H1 (cell line): Measurements from ENCODE around the gene BBX. TPM values are rescaled to one million over a fixed set of nuclear protein-coding genes. Genes with fewer than 3 reads are reported as not detected.

Experiments
- CTCF ChIA-PET: fragments of 300-600 bp; sonication (Branson Sonifier 250); formaldehyde crosslinking; loops from one replicate; lab custom pipeline; 2021; ENCODE audit not compliant: partially characterized antibody; lab: Charles Lee
- POLR2A ChIA-PET: fragments of 300-600 bp; sonication (Branson Sonifier 250); formaldehyde crosslinking; loops from one replicate; lab custom pipeline; 2021; ENCODE audit warnings: inconsistent platforms; ENCODE audit not compliant: partially characterized antibody; lab: Charles Lee
- DNase-seq, 2 experiments: peaks; one replicate each; pipeline versions ENCODE4 v3.0.0 to v3.0.0-alpha.2; 2010 to 2022; ENCODE audit warnings: low spot score in 2 of 2, low read depth in 1 of 2, mixed read lengths in 1 of 2
- FAIRE-seq: peaks from 2 replicates; lab custom pipeline; 2011; peaks lifted over from hg19 to GRCh38; lab: Jason Lieb, UNC
- H2AFZ ChIP-seq: 2 replicates; pipeline ENCODE4 v1.8.1; 2012; ENCODE audit warnings: low read length, inconsistent platforms
- H2AK5ac ChIP-seq: 2 replicates; pipeline ENCODE4 v1.6.1; 2013; ENCODE audit warnings: low read depth, low read length
- H2BK120ac ChIP-seq: replicated peaks from 2 replicates; pipeline ENCODE3; 2013; ENCODE audit warnings: low read depth, low read length, inconsistent platforms
- H2BK12ac ChIP-seq: 2 replicates; pipeline ENCODE4 v1.6.1; 2013; ENCODE audit warnings: low read depth, low read length
- H2BK15ac ChIP-seq: 2 replicates; pipeline ENCODE4 v1.6.1; 2013; ENCODE audit warnings: low read length
- H2BK20ac ChIP-seq: 2 replicates; pipeline ENCODE4 v1.6.1; 2013; ENCODE audit warnings: low read length
- H2BK5ac ChIP-seq: 2 replicates; pipeline ENCODE4 v1.6.1; 2013; ENCODE audit warnings: low read depth, low read length
- H3K14ac ChIP-seq: 2 replicates; pipeline ENCODE4 v1.6.1; 2013; ENCODE audit warnings: inconsistent platforms; ENCODE audit not compliant: insufficient read length
- H3K18ac ChIP-seq: 2 replicates; pipeline ENCODE4 v1.6.1; 2013; ENCODE audit warnings: low read length; ENCODE audit errors: extremely low read depth
- H3K23ac ChIP-seq: 2 replicates; pipeline ENCODE4 v1.6.1; 2013; ENCODE audit warnings: inconsistent platforms; ENCODE audit not compliant: insufficient read length
- H3K23me2 ChIP-seq: 2 replicates; pipeline ENCODE4 v1.6.1; 2013; ENCODE audit warnings: low read depth, low read length
- H3K27ac ChIP-seq: 2 replicates; pipeline ENCODE4 v1.6.1; 2011; ENCODE audit warnings: low read depth, low read length, inconsistent platforms
- H3K27me3 ChIP-seq, 4 experiments: replicated peaks in 1 of 4; 1 replicate in 1 of 4; 2 replicates in 3 of 4; pipeline versions ENCODE4 v1.6.1 to v1.8.1; 2011 to 2013; ENCODE audit warnings: low read length in 3 of 4, mild to moderate bottlenecking in 3 of 4, inconsistent platforms in 2 of 4, mixed read lengths in 2 of 4, moderate library complexity in 1 of 4; ENCODE audit not compliant: control insufficient read depth in 3 of 4, insufficient read depth in 3 of 4; ENCODE audit errors: extremely low read depth in 1 of 4
- H3K36me3 ChIP-seq, 4 experiments: 2 replicates each; pipeline versions ENCODE4 v1.6.1 to v1.8.1; 2011 to 2013; ENCODE audit warnings: mild to moderate bottlenecking in 4 of 4, low read length in 3 of 4, moderate library complexity in 2 of 4, control low read depth in 1 of 4, inconsistent platforms in 1 of 4; ENCODE audit not compliant: insufficient read depth in 4 of 4, control insufficient read depth in 2 of 4
- H3K4ac ChIP-seq: replicated peaks from 2 replicates; pipeline ENCODE3; 2013; ENCODE audit warnings: low read length, low read depth, mixed read lengths, inconsistent platforms; ENCODE audit not compliant: insufficient read length
- H3K4me1 ChIP-seq, 4 experiments: replicated peaks in 1 of 4; 1 replicate in 1 of 4; 2 replicates in 3 of 4; pipeline versions ENCODE4 v1.6.1 to v1.8.1; 2011 to 2013; ENCODE audit warnings: low read length in 3 of 4, inconsistent platforms in 2 of 4, mixed read lengths in 1 of 4; ENCODE audit not compliant: insufficient read depth in 4 of 4, control insufficient read depth in 3 of 4
- H3K4me2 ChIP-seq, 2 experiments: 2 replicates each; pipeline versions ENCODE4 v1.6.1 to v1.8.1; 2011 to 2013; ENCODE audit warnings: low read depth in 2 of 2, low read length in 2 of 2, control low read depth in 1 of 2, inconsistent platforms in 1 of 2, mild to moderate bottlenecking in 1 of 2; ENCODE audit not compliant: insufficient read depth in 1 of 2
- H3K4me3 ChIP-seq, 4 experiments: fragments of 200-600, 300-600 bp in 1 of 4; sonication (generic), shearing (Covaris generic), sonication (Bioruptor Twin) in 1 of 4; 2 replicates each; pipeline versions ENCODE4 v1.5.1 to v1.8.1; 2011 to 2016; ENCODE audit warnings: low read length in 4 of 4, low read depth in 3 of 4, control low read depth in 2 of 4, inconsistent platforms in 2 of 4, mild to moderate bottlenecking in 2 of 4, mixed read lengths in 1 of 4, moderate library complexity in 1 of 4; ENCODE audit not compliant: insufficient read depth in 2 of 4; ENCODE audit errors: extremely low read depth in 1 of 4
- H3K56ac ChIP-seq: replicated peaks from 2 replicates; pipeline ENCODE3; 2013; ENCODE audit warnings: low read depth, mild to moderate bottlenecking, mixed read lengths, low read length, inconsistent platforms; ENCODE audit not compliant: insufficient read length
- H3K79me1 ChIP-seq: 2 replicates; pipeline ENCODE4 v1.6.1; 2013; ENCODE audit warnings: low read depth, low read length, control low read depth
- H3K79me2 ChIP-seq, 2 experiments: 2 replicates each; pipeline versions ENCODE4 v1.6.1 to v1.8.1; 2012 to 2013; ENCODE audit warnings: low read length in 2 of 2, mild to moderate bottlenecking in 2 of 2, inconsistent platforms in 1 of 2; ENCODE audit not compliant: insufficient read depth in 2 of 2, control insufficient read depth in 1 of 2
- H3K9ac ChIP-seq, 4 experiments: replicated peaks in 1 of 4; 1 replicate in 1 of 4; 2 replicates in 3 of 4; pipeline versions ENCODE4 v1.6.1 to v1.8.1; 2011 to 2013; ENCODE audit warnings: low read depth in 3 of 4, low read length in 3 of 4, control low read depth in 2 of 4, mild to moderate bottlenecking in 2 of 4, moderate library complexity in 2 of 4, inconsistent platforms in 1 of 4; ENCODE audit errors: extremely low read depth in 1 of 4
- H3K9me3 ChIP-seq, 2 experiments: 2 replicates each; pipeline versions ENCODE4 v1.6.1 to v1.8.1; 2012 to 2013; ENCODE audit warnings: mild to moderate bottlenecking in 2 of 2, moderate library complexity in 2 of 2, control low read depth in 1 of 2, inconsistent platforms in 1 of 2, low read depth in 1 of 2, low read length in 1 of 2, mixed read lengths in 1 of 2; ENCODE audit not compliant: insufficient read depth in 2 of 2
- H4K20me1 ChIP-seq, 2 experiments: replicated peaks in 1 of 2; 2 replicates each; pipeline versions ENCODE3 to v1.8.1; 2011 to 2013; ENCODE audit warnings: inconsistent platforms in 2 of 2, low read length in 2 of 2, mild to moderate bottlenecking in 1 of 2; ENCODE audit not compliant: insufficient read depth in 2 of 2, control insufficient read depth in 1 of 2
- H4K5ac ChIP-seq: 2 replicates; pipeline ENCODE4 v1.6.1; 2013; ENCODE audit warnings: low read length, low read depth, mixed read lengths, inconsistent platforms; ENCODE audit not compliant: insufficient read length
- H4K8ac ChIP-seq: 2 replicates; pipeline ENCODE4 v1.8.0; 2013; ENCODE audit warnings: mild to moderate bottlenecking, moderate library complexity, low read length, inconsistent platforms; ENCODE audit not compliant: insufficient read depth; ENCODE audit errors: extremely low read depth
- H4K91ac ChIP-seq: replicated peaks from 2 replicates; pipeline ENCODE3; 2013; ENCODE audit warnings: low read length, mixed read lengths, inconsistent platforms; ENCODE audit not compliant: insufficient read length
- BRCA1 ChIP-seq: IDR thresholded peaks from 2 replicates; pipeline ENCODE4 v1.6.1; 2012; ENCODE audit warnings: low read depth, low read length, improper control_type of control experiment
- CBX8 ChIP-seq: fragments of 300-800, 300-1000 bp; sonication (generic); IDR thresholded peaks from 2 replicates; pipeline ENCODE4 v1.7.1; 2016; ENCODE audit warnings: low read depth, low read length, borderline replicate concordance
- CHD1 ChIP-seq: IDR thresholded peaks from 2 replicates; pipeline ENCODE4 v1.6.1; 2012; ENCODE audit warnings: low read depth, low read length, improper control_type of control experiment
- EGR1 ChIP-seq: IDR thresholded peaks from 2 replicates; pipeline ENCODE4 v1.6.1; 2011; ENCODE audit warnings: low read depth, low read length, borderline replicate concordance
- EP300 ChIP-seq, 2 experiments: IDR thresholded peaks; 1 replicate in 1 of 2; 2 replicates in 1 of 2; pipeline ENCODE4 v1.6.1; 2011 to 2012; ENCODE audit warnings: low read depth in 2 of 2, low read length in 2 of 2, mild to moderate bottlenecking in 2 of 2, borderline replicate concordance in 1 of 2, inconsistent platforms in 1 of 2, moderate library complexity in 1 of 2
- GABPA ChIP-seq: IDR thresholded peaks from 2 replicates; pipeline ENCODE4 v1.6.1; 2011; ENCODE audit warnings: mild to moderate bottlenecking, low read length, moderate library complexity, borderline replicate concordance; ENCODE audit not compliant: insufficient read depth
- JUND ChIP-seq: IDR thresholded peaks from 2 replicates; pipeline ENCODE4 v1.6.1; 2011; ENCODE audit warnings: mild to moderate bottlenecking, improper control_type of control experiment, low read length
- ZNF274 ChIP-seq: IDR thresholded peaks from 2 replicates; pipeline ENCODE4 v1.7.0; 2012; ENCODE audit warnings: low read length, borderline replicate concordance; ENCODE audit errors: extremely low read depth
- WGBS, 2 experiments: shearing (Covaris generic) in 1 of 2; methylation state at CpG; one replicate each; pipeline versions ENCODE4 v1.1.6 to v1.1.7; 2013 to 2015; ENCODE audit warnings: low lambda C conversion rate in 2 of 2, mixed read lengths in 2 of 2, inconsistent platforms in 1 of 2, low coverage in 1 of 2, missing lambda C conversion rate in 1 of 2; ENCODE audit not compliant: insufficient replicate concordance in 2 of 2, insufficient coverage in 1 of 2, insufficient read length in 1 of 2; ENCODE audit errors: extremely low coverage in 1 of 2, missing lambda C conversion rate in 1 of 2; 5-methylcytosine and 5-hydroxymethylcytosine counted together
- polyA plus RNA-seq, 7 experiments: library from polyadenylated mRNA; depleted of rRNA in 3 of 7; stranded (reverse) in 5 of 7; unstranded in 2 of 7; fragments of >200 nt in 5 of 7; fragments of 200-250 nt in 2 of 7; gene quantifications; 1 replicate in 5 of 7; 2 replicates in 1 of 7; 4 replicates in 1 of 7; pipeline versions ENCODE4 v1.2.1 to v1.2.3, GENCODE V29; 2011 to 2013; ENCODE audit warnings: missing spikeins in 2 of 7, mixed read lengths in 2 of 7
- total RNA-seq: library from RNA; stranded (reverse); fragmentation: NEBNext Ultra II Directional; extraction: Animal tissue kit (Norgen Biotek cat#: 25700); gene quantifications from 2 replicates; pipeline ENCODE4 v1.2.1, GENCODE V29; 2021
- TF ChIP-seq, protein P1 (sequence below): IDR thresholded peaks from 2 replicates; pipeline ENCODE4 v1.6.1; 2012; ENCODE audit warnings: inconsistent platforms
- TF ChIP-seq, protein P2 (sequence below): IDR thresholded peaks from 2 replicates; pipeline ENCODE4 v1.6.1; 2012; ENCODE audit warnings: low read length, inconsistent platforms

The BBX gene
- total and polyA plus RNA-seq, 2 of the 8 experiments (the other 6 are each of a cell fraction or from before 2014, with no cell fraction given): 11.0 to 42.5 TPM

DNA sequence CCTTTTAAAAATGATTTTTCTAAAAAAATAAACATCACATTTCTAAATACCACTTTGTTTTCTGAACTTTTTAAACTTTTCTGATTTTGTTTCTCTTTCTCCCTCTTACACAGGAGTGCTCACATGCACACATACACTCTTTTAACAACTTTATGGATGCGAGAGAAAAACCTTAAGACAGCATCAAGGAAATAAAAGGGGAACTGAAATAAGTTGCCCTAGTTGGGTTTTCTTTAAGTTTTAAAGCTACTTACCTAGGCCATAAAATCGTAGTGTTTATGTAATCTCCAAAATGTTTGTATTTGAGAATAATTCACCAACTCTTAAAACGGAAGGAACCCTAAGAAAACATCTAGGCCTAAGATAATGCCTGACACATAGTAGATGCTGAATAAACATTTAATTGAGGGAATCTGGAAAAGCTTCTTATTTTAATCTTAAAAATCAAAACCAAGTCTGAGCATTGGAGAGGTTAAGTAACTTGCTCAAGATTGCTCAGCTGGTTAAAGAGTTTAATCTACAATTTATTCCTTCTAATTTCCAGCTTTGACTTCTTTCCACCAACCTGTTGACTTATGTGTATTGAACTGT lies 1.2 kb upstream of the BBX start:
- Histone ChIP-seq H2BK15ac (no peak overlapping the region), H3K9ac (no peak overlapping the region), H3K4me1 (peaks cover 0 to 5% (median 3%) of the 10 kb centered on the region in 4 experiments; a peak in 4 of 7 replicates), H3K14ac (no peak overlapping the region), H3K23ac (no peak overlapping the region), H3K79me1 (no peaks in the 10 kb centered on the region), H4K20me1 (peaks cover 5% of the 10 kb centered on the region in 2 experiments), H3K4me2 (no peak overlapping the region; a peak in 1 of 4 replicates), H3K27ac (no peak overlapping the region), H2BK20ac (no peak overlapping the region), H3K18ac (no peak overlapping the region), H2BK12ac (no peak overlapping the region), H2BK5ac (no peak overlapping the region), H2BK120ac (no peak overlapping the region), H3K23me2 (peaks cover 17% of the 10 kb centered on the region), H3K36me3 (no peaks in the 10 kb centered on the region), H2AK5ac (no peak overlapping the region), H3K4ac (no peak overlapping the region), H4K5ac (no peak overlapping the region), H4K91ac (no peak overlapping the region), H3K56ac (no peak overlapping the region), H3K27me3 (peaks cover 0 to 7% (median 1%) of the 10 kb centered on the region in 4 experiments; a peak in 1 of 7 replicates), H4K8ac (no peak overlapping the region), H2AFZ (no peak overlapping the region), H3K4me3 (no peak overlapping the region), H3K9me3 (no peaks in the 10 kb centered on the region), H3K79me2 (peaks cover 0 to 14% of the 10 kb centered on the region in 2 experiments; a peak in 3 of 4 replicates)
- DNase-seq (no peak), FAIRE-seq (no peak)
- ChIA-PET CTCF (interaction anchor here (0.5 to 1.6 kb wide), 3 partner anchors 10 to 249 kb away, joined by 3 to 7 read pairs (median 3); no protein-coding TSS in a partner anchor), POLR2A (interaction anchor here (0.7 to 1.3 kb wide), 2 partner anchors 91 to 707 kb away, joined by 3 read pairs; no protein-coding TSS in a partner anchor)
- WGBS, 2 experiments: 90% methylated on average over 3 of the region's 3 CpGs; no CpG with 5 or more reads in 1 of the 2 experiments
- no peak for TF ChIP-seq CHD1
- no peak for TF ChIP-seq ZNF274
- TF ChIP-seq CBX8: no peak
- TF ChIP-seq EP300 (IDR thresholded peaks at IDR 0.05; ENCODE audit: borderline replicate concordance in 1 of 2, low read depth in 2 of 2, low read length in 2 of 2): no peak
- TF ChIP-seq, protein P1, sequence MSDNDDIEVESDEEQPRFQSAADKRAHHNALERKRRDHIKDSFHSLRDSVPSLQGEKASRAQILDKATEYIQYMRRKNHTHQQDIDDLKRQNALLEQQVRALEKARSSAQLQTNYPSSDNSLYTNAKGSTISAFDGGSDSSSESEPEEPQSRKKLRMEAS: no peak
- TF ChIP-seq EGR1: no peak
- TF ChIP-seq BRCA1: no peak
- TF ChIP-seq GABPA: no peak
- no peak for TF ChIP-seq JUND
- TF ChIP-seq, protein P2, sequence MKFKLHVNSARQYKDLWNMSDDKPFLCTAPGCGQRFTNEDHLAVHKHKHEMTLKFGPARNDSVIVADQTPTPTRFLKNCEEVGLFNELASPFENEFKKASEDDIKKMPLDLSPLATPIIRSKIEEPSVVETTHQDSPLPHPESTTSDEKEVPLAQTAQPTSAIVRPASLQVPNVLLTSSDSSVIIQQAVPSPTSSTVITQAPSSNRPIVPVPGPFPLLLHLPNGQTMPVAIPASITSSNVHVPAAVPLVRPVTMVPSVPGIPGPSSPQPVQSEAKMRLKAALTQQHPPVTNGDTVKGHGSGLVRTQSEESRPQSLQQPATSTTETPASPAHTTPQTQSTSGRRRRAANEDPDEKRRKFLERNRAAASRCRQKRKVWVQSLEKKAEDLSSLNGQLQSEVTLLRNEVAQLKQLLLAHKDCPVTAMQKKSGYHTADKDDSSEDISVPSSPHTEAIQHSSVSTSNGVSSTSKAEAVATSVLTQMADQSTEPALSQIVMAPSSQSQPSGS: no peak
